ENCODE data around the gene CTNNA2.

DNA sequence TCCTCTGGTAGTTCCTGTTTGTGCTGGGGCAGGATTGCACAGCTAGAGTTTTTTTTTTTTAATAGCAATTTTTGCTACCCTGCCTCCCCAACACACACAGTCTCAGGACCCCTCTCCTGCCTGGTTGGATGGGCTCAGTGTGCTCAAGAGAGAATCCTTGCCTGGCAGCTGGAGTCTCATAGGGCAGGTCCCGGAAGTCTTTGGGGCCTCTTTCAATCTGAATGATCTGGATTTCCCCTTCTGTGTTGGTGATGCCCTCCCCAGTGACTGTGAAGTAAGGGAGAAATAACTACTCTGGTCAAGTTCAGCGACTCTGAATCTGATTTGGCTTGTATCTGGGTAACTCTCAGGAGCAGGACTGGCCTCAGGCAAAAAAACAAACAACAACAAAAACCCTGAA lies 1012.3 kb downstream of the CTNNA2 start:
- TF ChIP-seq TAF1 (IDR thresholded peaks at IDR 0.05; ENCODE audit: borderline replicate concordance, low read depth, low read length) (no peak), POLR2A (IDR thresholded peaks at IDR 0.05; ENCODE audit: low read depth, low read length) (no peak), POLR2AphosphoS5 (IDR thresholded peaks at IDR 0.05; ENCODE audit: low read depth, low read length) (no peak)
